GM13976 (cell line): Measurements from ENCODE around the gene PTOV1.

Experiments used
- DNase-seq: peaks from one replicate; pipeline ENCODE4 v3.0.0; 2012; ENCODE audit warnings: low spot score
- CTCF ChIP-seq: IDR thresholded peaks from 2 replicates; pipeline ENCODE4 v1.5.1; 2012; ENCODE audit warnings: borderline replicate concordance, mild to moderate bottlenecking; ENCODE audit not compliant: insufficient read depth; ENCODE audit errors: extremely low read depth, missing control alignments, control extremely low read depth
- in situ Hi-C: fragments of 300-500 bp; cut with MboI; formaldehyde crosslinking; loops from one replicate; pipeline ENCODE4 v1.12.0; 2022; ENCODE audit warnings: low sequenced_read_pairs, mixed read lengths, inconsistent platforms; ENCODE audit not compliant: unreplicated experiment

The PTOV1 gene

GRCh38 chr19:49855277-49855675, 4.3 kb downstream of the PTOV1 start:
- in situ Hi-C loops, result no loop called here
- DNase-seq, result no peak
- no peak for TF ChIP-seq CTCF

GRCh38 chr19:49855676-49856573, 5.0 kb downstream of the PTOV1 start:
- TF ChIP-seq CTCF, result no peak
- in situ Hi-C loops, result no loop called here
- DNase-seq, result no peak

- in situ Hi-C loops, result no loop called here
- DNase-seq, result no peak
- TF ChIP-seq CTCF, result no peak
Observed at GRCh38 chr19:49856574-49857021, 5.6 kb downstream of the PTOV1 start.

GRCh38 chr19:49857061-49857837, 6.3 kb downstream of the PTOV1 start:
- no peak for DNase-seq
- TF ChIP-seq CTCF, result no peak
- in situ Hi-C loops, result no loop called here

- no peak for DNase-seq
- no peak for TF ChIP-seq CTCF
- in situ Hi-C loops, result no loop called here
Observed at GRCh38 chr19:49857838-49858087, 6.8 kb downstream of the PTOV1 start.

- no peak for TF ChIP-seq CTCF
- in situ Hi-C loops, result no loop called here
- DNase-seq, result no peak
Observed at GRCh38 chr19:49858088-49858985, 7.4 kb downstream of the PTOV1 start.
